ENCODE data around the gene PTPRT. TPM values are rescaled to one million over a fixed set of nuclear protein-coding genes. Genes with fewer than 3 reads are reported as not detected.

The PTPRT gene
- total RNA-seq, 6 donors from 2014 or later: 0.20 to 7.1 (median 3.8) TPM

DNA sequence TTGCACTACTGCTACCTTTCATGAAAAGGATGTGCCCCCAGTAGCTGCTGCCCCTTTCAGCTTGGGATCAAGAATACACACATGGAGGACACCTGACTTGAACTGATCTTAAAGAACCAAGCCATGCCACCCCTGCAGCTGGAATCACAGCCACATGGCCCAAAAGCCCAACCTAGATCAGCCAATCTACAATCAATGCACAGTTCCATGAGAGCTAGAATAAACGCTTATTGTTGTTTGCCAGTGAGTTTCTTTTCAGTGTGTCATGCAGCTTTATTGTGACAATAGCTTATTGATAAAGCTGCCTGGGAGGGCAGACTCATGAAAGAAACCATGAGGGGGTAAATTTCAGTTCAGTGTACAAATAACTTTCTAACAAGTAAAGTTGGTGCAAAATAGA, 397.7 kb downstream of the PTPRT start:
- ATAC-seq (ENCODE audit: low FRiP score in 2 of 2): no peak
- no peak for TF ChIP-seq POLR2AphosphoS5 (IDR thresholded peaks at IDR 0.05)
- TF ChIP-seq, protein P1, sequence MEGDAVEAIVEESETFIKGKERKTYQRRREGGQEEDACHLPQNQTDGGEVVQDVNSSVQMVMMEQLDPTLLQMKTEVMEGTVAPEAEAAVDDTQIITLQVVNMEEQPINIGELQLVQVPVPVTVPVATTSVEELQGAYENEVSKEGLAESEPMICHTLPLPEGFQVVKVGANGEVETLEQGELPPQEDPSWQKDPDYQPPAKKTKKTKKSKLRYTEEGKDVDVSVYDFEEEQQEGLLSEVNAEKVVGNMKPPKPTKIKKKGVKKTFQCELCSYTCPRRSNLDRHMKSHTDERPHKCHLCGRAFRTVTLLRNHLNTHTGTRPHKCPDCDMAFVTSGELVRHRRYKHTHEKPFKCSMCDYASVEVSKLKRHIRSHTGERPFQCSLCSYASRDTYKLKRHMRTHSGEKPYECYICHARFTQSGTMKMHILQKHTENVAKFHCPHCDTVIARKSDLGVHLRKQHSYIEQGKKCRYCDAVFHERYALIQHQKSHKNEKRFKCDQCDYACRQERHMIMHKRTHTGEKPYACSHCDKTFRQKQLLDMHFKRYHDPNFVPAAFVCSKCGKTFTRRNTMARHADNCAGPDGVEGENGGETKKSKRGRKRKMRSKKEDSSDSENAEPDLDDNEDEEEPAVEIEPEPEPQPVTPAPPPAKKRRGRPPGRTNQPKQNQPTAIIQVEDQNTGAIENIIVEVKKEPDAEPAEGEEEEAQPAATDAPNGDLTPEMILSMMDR (IDR thresholded peaks at IDR 0.05): no peak
- TF ChIP-seq POLR2A (IDR thresholded peaks at IDR 0.05): no peak
- TF ChIP-seq EP300 (IDR thresholded peaks at IDR 0.05): no peak
- H3K27me3 ChIP-seq: no peaks in the 10 kb centered on the region
- no peak overlapping the region for H3K4me3 ChIP-seq
- no peak overlapping the region for H3K27ac ChIP-seq
- no peaks in the 10 kb centered on the region for H3K36me3 ChIP-seq
- H3K9me3 ChIP-seq: no peaks in the 10 kb centered on the region
- no peak for DNase-seq
- no peaks in the 10 kb centered on the region for H3K4me1 ChIP-seq
- WGBS, 2 donors: 93 to 95% methylated on average over 1 of the region's 1 CpG

DNA sequence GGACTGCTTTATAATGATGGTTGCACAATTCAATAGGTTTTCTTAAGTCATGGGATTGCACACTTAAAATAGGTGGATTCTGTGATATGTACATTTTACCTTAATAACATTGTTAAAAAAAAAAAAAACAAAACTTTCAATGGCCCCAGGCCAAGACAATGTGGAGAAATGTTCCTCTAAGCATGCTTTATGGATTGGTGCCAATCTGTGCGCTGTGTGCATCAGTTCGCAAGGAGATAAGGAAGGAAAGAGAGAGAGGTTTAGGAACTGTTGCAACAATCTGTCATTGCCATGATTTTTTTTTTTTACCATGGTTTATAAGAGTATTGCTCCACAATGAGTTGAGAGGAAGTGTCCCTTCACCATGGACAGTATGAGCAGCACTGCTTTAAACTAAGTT, 399.6 kb downstream of the PTPRT start:
- Histone ChIP-seq H3K4me3 (no peak overlapping the region), H3K9me3 (no peaks in the 10 kb centered on the region), H3K36me3 (no peaks in the 10 kb centered on the region), H3K4me1 (no peaks in the 10 kb centered on the region), H3K27ac (no peak overlapping the region), H3K27me3 (no peaks in the 10 kb centered on the region)
- 2 to 7% methylated on average over 2 of the region's 2 CpGs for WGBS, 2 donors
- no peak for DNase-seq
- no peak for TF ChIP-seq EP300 (IDR thresholded peaks at IDR 0.05)
- TF ChIP-seq POLR2AphosphoS5 (IDR thresholded peaks at IDR 0.05): no peak
- TF ChIP-seq, protein P1 (IDR thresholded peaks at IDR 0.05): no peak
- ATAC-seq (ENCODE audit: low FRiP score in 2 of 2): no peak

DNA sequence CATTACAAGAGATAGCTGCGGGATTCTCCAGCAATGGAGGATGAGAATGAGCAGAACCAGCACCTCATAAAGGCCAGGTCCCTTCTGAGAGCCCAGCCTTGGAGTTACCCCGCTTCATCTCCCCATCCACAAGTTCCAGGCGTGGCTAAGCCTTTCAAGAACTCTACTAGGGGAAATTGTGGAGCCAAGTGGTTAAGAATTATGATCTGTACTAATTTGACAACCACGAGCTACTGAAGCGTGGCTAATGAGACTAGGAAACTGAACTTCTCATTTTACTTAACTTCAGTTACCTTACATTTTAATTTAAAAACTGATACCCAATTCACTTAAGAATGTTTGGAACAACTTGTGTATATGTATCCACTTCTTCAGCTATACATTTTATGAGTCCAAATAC, 401.0 kb downstream of the PTPRT start:
- ATAC-seq (ENCODE audit: low FRiP score in 2 of 2) (no peak), DNase-seq (no peak)
- no peaks in the 10 kb centered on the region for H3K27me3 ChIP-seq
- WGBS, 2 donors: 67 to 72% methylated on average over 5 of the region's 5 CpGs
- H3K27ac ChIP-seq: no peak overlapping the region
- no peak overlapping the region for H3K4me3 ChIP-seq
- H3K36me3 ChIP-seq: no peaks in the 10 kb centered on the region
- TF ChIP-seq POLR2A (IDR thresholded peaks at IDR 0.05) (no peak), POLR2AphosphoS5 (IDR thresholded peaks at IDR 0.05) (no peak), EP300 (IDR thresholded peaks at IDR 0.05) (no peak)
- TF ChIP-seq, protein P1 (IDR thresholded peaks at IDR 0.05): no peak
- no peaks in the 10 kb centered on the region for H3K9me3 ChIP-seq
- H3K4me1 ChIP-seq: no peaks in the 10 kb centered on the region

DNA sequence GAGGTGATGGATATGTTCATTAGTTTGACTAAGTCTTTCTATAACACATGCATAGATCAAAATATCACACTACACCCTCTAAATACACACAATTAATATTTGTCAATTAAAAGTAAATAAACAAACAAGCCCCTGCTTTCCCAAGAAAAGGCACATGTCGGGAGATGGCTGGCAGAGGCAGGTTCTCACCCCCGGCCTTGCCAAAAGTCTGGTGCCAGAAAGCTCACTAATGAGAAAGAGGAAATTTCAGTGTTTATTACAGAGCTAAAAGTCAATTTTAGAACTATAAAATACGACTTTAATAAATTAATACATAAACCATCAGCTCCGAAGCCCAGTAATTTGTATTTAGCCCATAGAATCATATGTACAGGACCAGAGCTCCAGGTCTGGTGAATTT, 404.7 kb downstream of the PTPRT start:
- TF ChIP-seq POLR2A (IDR thresholded peaks at IDR 0.05) (no peak), EP300 (IDR thresholded peaks at IDR 0.05) (no peak), POLR2AphosphoS5 (IDR thresholded peaks at IDR 0.05) (no peak)
- TF ChIP-seq, protein P1 (IDR thresholded peaks at IDR 0.05): no peak
- H3K4me1 ChIP-seq: no peaks in the 10 kb centered on the region
- no peak for DNase-seq
- H3K4me3 ChIP-seq: no peak overlapping the region
- no peak overlapping the region for H3K27ac ChIP-seq
- ATAC-seq (ENCODE audit: low FRiP score in 2 of 2): no peak
- no peaks in the 10 kb centered on the region for H3K9me3 ChIP-seq
- 63 to 80% methylated on average over 4 of the region's 4 CpGs for WGBS, 2 donors
- no peaks in the 10 kb centered on the region for H3K27me3 ChIP-seq
- no peaks in the 10 kb centered on the region for H3K36me3 ChIP-seq

DNA sequence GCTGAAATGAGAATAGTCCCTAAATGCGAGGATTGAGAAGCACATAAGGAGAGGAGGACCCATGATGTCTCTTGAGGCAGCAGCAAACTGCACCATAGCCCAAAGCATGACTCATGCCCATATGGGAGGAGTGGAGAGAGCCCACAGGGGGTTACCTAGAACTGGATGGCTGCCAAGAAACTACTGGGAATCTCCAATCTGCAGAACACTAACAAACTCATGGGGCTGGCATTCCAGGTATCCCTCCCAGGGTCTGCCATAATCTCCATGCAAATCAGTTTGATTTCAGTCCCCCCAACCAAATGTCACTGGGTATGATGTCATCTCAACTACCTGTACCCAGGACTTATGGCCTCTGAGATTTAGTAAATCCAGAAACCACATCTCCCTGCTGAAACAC, 410.5 kb downstream of the PTPRT start:
- no peak for TF ChIP-seq POLR2A (IDR thresholded peaks at IDR 0.05)
- TF ChIP-seq, protein P1 (IDR thresholded peaks at IDR 0.05): no peak
- no peak for TF ChIP-seq POLR2AphosphoS5 (IDR thresholded peaks at IDR 0.05)
- TF ChIP-seq EP300 (IDR thresholded peaks at IDR 0.05): no peak
- Histone ChIP-seq H3K9me3 (no peaks in the 10 kb centered on the region), H3K27ac (no peak overlapping the region), H3K4me3 (no peak overlapping the region), H3K27me3 (no peaks in the 10 kb centered on the region), H3K36me3 (no peaks in the 10 kb centered on the region), H3K4me1 (no peaks in the 10 kb centered on the region)
- DNase-seq (no peak), ATAC-seq (ENCODE audit: low FRiP score in 2 of 2) (no peak)
- WGBS, 2 donors: 80 to 100% methylated on average over 1 of the region's 1 CpG
